Measurements from ENCODE around the gene TACO1. TPM values are rescaled to one million over a fixed set of nuclear protein-coding genes. Genes with fewer than 3 reads are reported as not detected.

Gene TACO1
- total RNA-seq, 1 donor from 2014 or later, result 24.9 TPM

- no peak overlapping the region for H3K4me3 ChIP-seq (ENCODE audit: low read depth, low read length)
- no peaks in the 10 kb centered on the region for H3K27me3 ChIP-seq (ENCODE audit: control insufficient read depth, insufficient read depth, low read length)
- no peak for DNase-seq (ENCODE audit: low read depth)
- H3K36me3 ChIP-seq (ENCODE audit: control insufficient read depth, insufficient read depth, low read length), result no peaks in the 10 kb centered on the region
- no peak for TF ChIP-seq CTCF (IDR thresholded peaks at IDR 0.05; ENCODE audit: insufficient read depth, low read length, poor library complexity, severe bottlenecking)
These were observed 23.8 kb downstream of the TACO1 start for GRCh38 chr17:63624531-63624880.

GRCh38 chr17:63626551-63627180 lies 26.0 kb downstream of the TACO1 start:
- no peak overlapping the region for H3K4me3 ChIP-seq (ENCODE audit: low read depth, low read length)
- no peak for TF ChIP-seq CTCF (IDR thresholded peaks at IDR 0.05; ENCODE audit: insufficient read depth, low read length, poor library complexity, severe bottlenecking)

GRCh38 chr17:63629627-63630026 lies 28.9 kb downstream of the TACO1 start:
- TF ChIP-seq CTCF (IDR thresholded peaks at IDR 0.05; ENCODE audit: insufficient read depth, low read length, poor library complexity, severe bottlenecking), result no peak
- DNase-seq (ENCODE audit: low read depth), result no peak
- Histone ChIP-seq H3K36me3 (ENCODE audit: control insufficient read depth, insufficient read depth, low read length) (no peaks in the 10 kb centered on the region), H3K4me3 (ENCODE audit: low read depth, low read length) (no peak overlapping the region), H3K27me3 (ENCODE audit: control insufficient read depth, insufficient read depth, low read length) (no peaks in the 10 kb centered on the region)

More at GRCh38 chr17:63626551-63627180, 26.0 kb downstream of the TACO1 start:
- no peak for DNase-seq (ENCODE audit: low read depth)
- no peaks in the 10 kb centered on the region for H3K36me3 ChIP-seq (ENCODE audit: control insufficient read depth, insufficient read depth, low read length)
- H3K27me3 ChIP-seq (ENCODE audit: control insufficient read depth, insufficient read depth, low read length), result no peaks in the 10 kb centered on the region

DNA sequence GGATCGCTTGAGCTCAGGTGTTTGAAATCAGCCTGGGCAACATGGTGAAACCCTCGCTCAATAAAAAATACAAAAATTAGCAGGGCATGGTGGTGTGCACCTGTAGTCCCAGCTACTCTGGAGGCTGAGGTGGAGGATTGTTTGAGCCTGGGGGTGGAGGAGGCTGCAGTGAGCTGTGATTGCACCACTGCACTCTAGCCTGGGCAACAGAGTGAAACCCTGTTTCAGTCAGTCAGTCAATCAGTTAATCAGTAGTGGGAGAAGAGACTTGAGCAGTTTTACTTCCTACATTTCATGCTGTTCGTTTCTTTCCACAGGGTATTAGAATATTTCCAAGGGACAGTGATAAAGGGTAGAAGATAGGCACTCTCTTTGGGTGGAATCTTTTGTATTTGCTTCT lies 30.4 kb downstream of the TACO1 start:
- TF ChIP-seq CTCF (IDR thresholded peaks at IDR 0.05; ENCODE audit: insufficient read depth, low read length, poor library complexity, severe bottlenecking), result no peak
- Histone ChIP-seq H3K4me3 (ENCODE audit: low read depth, low read length) (no peak overlapping the region), H3K27me3 (ENCODE audit: control insufficient read depth, insufficient read depth, low read length) (no peaks in the 10 kb centered on the region), H3K36me3 (ENCODE audit: control insufficient read depth, insufficient read depth, low read length) (no peaks in the 10 kb centered on the region)
- no peak for DNase-seq (ENCODE audit: low read depth)

DNA sequence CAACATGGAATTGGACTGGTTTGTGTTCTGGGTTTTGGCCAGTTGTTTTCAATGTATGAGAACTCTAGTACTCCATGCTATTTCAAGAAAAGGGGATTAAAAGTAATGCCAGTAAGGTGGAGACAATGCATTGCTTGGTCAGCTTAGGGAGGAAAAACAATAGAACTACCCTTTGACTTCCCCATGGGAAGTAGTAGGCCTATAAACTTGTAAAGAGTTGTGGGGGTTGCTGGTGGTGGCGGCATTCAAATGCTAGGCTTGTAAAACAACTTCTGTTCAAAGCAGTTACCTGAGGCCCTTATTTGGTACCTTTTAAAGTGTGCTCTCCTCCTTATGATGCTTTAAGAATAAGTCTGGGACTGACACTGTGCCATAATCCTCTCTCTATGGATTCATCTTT lies 30.9 kb downstream of the TACO1 start:
- Histone ChIP-seq H3K36me3 (ENCODE audit: control insufficient read depth, insufficient read depth, low read length) (no peaks in the 10 kb centered on the region), H3K4me3 (ENCODE audit: low read depth, low read length) (no peak overlapping the region), H3K27me3 (ENCODE audit: control insufficient read depth, insufficient read depth, low read length) (no peaks in the 10 kb centered on the region)
- DNase-seq (ENCODE audit: low read depth), result no peak
- TF ChIP-seq CTCF (IDR thresholded peaks at IDR 0.05; ENCODE audit: insufficient read depth, low read length, poor library complexity, severe bottlenecking), result no peak

GRCh38 chr17:63633742-63634141 lies 33.0 kb downstream of the TACO1 start:
- TF ChIP-seq CTCF (IDR thresholded peaks at IDR 0.05; ENCODE audit: insufficient read depth, low read length, poor library complexity, severe bottlenecking), result no peak
- no peak for DNase-seq (ENCODE audit: low read depth)
- no peaks in the 10 kb centered on the region for H3K27me3 ChIP-seq (ENCODE audit: control insufficient read depth, insufficient read depth, low read length)
- no peaks in the 10 kb centered on the region for H3K36me3 ChIP-seq (ENCODE audit: control insufficient read depth, insufficient read depth, low read length)
- H3K4me3 ChIP-seq (ENCODE audit: low read depth, low read length), result no peak overlapping the region

All from kidney epithelial cell (primary cell).